Central memory CD4-positive, alpha-beta T cell (primary cell): ENCODE results near the gene PLCB3.
A peak's percentile ranks its signal among the peaks of the same experiment; 100 is the strongest.

Source experiments
- DNase-seq: peaks from one replicate; pipeline ENCODE4 v3.0.0; 2022
- total RNA-seq, 3 experiments: gene quantifications; one replicate each; lab custom pipeline; 2026; lab: John Stamatoyannopoulos, UW

The PLCB3 gene
- 11.2 to 31.6 (median 19.2) reads per million in 3 experiments for total RNA-seq

DNA sequence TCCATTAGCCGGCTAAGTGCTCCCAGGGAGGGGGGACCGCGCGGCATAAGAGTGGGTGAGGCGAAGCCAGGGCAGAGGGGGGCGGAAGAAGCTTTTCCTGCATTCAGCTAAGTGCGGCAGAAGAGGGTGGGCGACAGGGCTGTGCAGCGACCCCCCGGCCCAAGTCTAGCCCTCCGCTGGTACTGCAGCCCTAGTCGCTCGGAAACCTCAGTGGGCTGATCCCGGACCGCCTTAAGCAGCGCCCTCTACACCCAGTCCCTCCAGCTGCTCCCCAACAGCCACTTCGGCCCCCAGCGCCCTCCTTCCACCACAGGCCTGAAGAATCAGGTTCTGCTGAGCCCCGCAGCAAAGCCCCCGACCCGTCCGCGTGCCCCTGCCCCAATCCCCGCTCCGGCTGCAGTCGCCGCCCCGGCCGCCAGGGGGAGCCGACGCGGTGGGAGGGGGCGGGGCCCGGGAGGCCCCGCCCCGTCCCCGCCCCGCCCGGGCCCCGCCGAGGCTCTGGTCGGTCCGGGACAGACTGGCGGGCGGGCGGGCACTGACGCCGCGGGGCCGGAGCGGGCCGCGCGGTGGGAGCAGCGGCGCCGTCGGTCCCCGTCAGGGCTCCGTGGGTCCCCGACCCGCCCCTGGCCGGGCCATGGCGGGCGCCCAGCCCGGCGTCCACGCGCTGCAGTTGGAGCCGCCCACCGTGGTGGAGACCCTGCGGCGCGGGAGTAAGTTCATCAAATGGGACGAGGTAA is at the start of gene PLCB3:
Gene PLCB3 (plus strand): TSS at position 515 of the 737 bp plus-strand sequence. CDS start 120 bp downstream, at position 635.
- peak; percentile 47 for DNase-seq

DNA sequence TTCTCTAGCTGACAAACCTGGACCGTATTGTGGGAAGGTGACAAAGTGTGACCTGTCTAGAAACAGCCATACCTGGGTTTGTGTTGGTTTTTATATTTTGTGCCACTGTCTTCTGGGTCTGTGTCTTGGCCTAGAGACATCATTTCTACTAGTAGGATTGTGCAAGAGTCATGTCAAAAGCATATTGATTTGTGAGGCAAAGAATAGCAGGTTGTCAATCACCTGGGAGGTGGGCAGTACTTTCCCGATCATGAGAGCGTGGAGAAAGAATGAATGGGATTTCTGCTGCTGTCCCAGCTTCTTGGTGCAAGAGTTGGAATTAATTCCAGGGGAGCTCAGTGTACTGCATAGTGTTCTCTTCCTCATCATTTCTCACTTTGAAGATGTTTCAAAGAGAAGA is 49.8 kb upstream of the PLCB3 start:
- no peak for DNase-seq

DNA sequence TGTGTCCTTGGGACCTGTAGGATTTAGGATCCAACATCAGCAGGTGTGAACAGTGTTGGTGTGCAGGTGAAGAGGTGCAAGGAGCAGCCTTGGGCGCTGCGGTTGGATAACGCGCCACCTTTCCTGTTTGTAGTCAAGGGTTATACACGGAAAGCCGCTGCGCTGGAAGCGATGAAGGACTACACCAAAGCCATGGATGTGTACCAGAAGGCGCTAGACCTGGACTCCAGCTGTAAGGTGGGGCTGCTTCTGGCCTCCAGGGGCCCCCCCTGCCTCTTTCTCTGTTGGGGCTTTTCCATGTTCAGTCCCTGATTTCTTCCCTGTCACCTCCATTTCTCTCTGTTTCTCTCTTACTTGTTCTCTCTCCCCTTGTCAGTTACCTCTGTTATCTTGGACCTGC is 48.3 kb upstream of the PLCB3 start:
- DNase-seq = no peak

DNA sequence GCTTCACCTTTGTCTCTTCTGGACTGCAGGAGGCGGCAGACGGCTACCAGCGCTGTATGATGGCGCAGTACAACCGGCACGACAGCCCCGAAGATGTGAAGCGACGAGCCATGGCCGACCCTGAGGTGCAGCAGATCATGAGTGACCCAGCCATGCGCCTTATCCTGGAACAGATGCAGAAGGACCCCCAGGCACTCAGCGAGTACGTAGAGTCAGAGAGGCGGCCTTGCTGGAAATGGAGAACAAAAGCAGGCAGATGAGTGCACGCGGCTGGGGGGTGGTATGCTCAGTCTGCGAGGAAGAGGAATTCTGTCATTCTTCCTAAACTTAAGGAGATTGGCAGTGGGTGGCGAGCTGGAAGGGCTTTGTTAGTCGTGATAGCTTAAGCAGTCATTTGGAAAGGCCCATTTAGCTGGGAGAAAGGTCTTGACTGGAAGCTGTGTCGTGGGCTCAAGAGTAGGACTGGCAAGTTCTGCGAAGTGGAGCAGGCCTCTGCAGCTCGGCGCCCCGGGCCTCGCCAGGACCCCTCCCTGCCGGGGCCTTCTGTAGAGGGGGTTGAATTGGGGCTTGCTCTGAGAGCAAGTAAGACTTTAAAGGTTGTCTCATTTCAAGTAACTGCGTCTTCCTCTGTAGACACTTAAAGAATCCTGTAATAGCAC is 47.8 kb upstream of the PLCB3 start:
- DNase-seq = no peak

DNA sequence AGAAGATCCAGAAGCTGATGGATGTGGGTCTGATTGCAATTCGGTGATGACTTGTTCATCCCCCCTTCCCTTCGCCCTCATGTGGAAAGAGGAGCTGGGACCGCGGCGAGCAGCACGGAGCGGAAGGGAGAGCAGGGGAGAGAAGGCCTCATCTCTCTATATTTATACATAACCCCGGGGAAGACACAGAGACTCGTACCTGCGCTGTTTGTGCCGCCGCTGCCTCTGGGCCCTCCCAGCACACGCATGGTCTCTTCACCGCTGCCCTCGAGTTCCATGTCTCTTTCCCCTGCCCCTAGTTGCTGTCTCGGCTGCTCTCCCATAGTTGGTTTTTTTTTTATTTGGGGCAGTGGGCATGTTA is 47.3 kb upstream of the PLCB3 start:
- no peak for DNase-seq

DNA sequence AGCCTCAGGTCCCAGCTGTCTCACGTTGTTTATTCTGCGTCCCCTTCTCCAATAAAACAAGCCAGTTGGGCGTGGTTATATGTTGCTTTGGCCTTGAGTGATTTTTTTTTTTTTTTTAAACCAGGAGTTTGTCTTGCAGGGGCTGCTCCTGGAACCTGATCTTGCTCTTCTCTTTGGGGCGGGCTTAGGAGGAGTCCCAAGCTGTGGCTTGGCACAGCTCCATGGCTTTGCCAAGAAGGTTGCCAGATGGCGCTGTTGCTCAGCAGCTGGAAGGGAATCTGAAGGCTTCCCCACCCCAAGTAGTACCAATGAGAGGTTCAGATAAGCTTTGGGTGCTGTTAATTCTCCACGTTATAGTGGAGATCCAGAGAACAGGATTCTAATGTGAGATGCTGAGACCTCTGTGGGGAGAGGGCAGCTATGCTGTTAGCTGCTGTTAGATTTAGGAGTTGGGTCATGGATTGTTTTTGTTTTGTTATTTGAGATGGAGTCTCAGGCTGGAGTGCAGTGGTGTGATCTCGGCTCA is 46.8 kb upstream of the PLCB3 start:
- DNase-seq = peak; percentile 83

DNA sequence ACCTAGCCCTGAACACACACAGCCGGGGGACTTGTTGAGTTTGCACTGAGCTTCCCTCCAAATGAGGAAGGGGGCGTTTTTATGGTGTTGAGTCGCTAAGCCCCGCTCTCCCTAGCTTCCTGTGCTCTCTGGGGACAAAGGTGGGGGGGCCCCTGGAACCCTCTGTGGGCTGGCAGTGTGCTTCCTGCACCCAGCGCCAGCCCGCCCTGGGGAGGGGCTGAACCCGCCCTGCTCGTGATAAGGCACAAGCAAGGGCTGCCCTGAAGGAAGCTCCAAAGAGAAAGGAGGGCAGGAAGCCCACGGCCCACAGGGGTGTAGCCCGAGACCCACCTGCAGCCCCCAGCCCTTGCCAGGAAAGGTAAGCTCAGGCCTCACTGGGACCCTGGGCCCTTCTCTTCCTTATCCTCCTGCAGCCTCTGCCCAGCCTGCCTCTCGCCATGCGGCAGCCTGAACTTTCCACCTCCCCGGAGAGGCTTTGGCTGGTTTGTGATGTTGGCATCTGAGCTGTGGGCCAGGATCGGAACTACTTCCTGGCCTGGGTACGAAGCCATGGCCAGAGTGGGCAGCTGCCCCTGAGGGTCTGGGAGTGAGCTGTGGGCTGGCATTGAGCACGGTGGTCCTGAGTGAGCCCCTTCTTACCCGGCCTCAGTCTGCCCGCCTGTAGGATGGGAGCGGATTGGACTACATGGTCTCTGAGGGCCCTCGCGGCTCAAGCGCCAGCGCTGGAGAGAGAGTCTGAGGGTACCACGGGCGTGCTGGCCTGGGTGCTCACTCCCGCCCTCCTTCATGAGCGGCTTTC is 44.7 kb upstream of the PLCB3 start, which contains the start of gene FERMT3:
Gene FERMT3 (plus strand): TSS at position 265 of the 799 bp plus-strand sequence. CDS start 644 bp downstream, outside the sequence.
- DNase-seq = peak; percentile 71

DNA sequence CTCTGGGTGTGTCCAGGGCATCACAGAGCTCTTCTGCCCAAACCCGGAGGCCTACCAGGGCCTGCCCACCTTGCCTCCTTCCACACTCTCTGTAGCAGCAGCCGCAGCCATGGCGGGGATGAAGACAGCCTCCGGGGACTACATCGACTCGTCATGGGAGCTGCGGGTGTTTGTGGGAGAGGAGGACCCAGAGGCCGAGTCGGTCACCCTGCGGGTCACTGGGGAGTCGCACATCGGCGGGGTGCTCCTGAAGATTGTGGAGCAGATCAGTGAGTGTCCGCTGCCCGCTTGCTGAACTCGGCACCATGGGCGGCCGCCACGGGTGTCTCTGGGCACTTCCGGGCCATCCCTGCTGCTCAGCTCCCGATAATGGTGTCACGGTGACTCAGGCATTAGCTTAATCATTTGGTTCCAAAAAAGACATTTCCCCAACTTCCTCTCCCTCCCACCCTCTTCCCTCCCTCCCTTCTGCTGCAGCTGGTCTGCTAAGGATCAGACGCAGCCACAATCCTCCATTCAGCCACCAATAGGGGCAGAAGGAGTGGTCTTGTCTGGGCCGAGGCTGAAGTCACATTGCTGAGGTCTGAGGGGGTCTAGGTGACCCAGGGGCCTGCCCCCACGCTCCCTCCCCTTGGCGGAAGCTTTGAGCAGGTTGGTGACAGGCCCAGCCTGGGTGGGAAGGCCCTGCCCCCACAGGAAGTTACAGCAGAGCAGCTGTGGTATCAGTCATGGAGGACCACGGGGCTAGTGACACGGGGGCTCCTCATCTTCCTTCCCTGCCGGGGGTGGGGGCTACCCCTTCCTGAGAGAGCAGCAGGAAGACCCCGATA is 43.9 kb upstream of the PLCB3 start:
- peak; percentile 68 for DNase-seq

DNA sequence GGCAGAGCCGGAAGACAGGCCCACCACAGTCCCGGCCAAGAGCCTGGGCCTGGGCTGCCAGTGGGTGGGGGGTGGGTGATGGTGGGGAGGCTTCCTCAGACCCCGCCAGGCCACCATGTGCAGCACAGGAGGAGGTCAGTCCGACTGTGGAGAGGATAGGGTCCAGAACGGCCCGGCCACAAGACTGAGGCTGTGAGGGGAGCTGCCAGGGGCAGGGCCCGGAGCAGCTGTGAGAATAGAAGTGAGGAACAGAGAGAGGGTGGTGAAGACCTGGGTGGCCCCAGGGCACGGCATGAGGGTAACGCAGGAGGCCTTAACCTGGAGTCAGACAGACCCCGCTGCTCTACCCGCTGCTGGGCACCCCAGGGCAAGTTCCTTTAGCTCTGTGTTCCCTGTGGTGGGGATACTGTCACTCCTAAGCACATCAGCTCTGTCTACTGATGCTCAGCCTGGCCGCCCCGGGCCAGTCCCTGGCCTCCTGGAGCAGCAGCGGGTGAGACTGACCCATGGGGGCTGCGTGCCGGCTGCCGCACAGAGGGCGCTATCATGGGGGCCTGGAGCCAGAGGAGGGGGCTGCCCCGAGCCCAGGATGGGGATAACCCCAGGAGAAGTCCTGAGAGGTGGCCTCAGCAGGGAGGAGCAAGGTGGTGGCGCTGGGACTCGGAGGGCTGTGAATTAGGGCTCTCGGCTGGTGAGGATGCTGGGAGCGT is 43.1 kb upstream of the PLCB3 start:
- DNase-seq = no peak

DNA sequence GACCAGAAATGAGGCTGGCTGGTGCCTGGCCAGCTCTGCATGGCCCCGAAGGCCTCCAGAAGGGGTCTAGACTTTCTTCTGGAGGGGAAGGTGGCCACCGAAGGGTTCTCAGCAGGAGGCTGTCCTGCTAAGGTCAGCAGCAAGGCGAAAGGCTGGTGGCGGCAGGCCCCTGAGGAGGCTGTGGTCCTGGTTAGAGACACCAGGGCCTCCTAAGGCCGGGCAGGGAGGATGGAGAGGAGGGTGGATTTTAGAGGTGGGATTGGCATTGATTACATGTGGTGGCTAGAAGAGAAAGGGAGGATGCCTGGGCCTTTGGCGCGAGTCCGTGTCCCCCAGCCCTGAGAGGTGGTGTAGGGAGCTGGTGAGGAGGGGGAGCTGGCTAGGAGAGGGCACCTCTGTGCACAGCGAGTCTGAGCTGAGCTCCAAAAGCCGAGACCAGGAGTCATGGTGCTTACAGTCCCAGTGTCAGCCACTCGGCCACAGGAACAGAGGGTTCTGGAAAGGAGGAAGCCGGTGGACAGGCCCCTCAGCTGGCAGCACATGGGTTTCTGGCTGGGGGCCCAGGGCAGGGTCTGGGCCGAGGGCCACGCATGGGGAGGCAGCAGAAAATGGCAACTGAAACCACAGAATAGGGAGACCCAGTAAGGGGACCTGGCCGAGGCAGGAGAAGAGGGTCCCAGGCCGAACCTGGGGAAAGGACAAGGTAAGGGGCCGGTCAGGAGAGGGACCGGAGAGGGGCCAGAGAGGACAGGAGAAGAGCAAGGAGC is 42.4 kb upstream of the PLCB3 start:
- no peak for DNase-seq

DNA sequence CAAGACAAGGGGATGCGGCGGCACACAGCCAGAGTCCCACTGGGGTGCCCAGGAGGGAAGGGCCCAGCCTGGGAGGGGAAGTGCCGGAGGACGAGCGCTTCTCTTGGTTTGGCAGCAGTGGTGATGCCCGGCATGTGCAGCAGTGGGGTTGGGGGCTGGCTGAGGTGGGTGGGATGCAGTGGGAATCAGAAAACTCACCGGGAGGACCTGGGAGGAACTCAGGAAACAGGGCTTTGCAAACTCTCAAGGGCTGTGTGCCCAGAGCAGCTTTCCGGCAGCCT is 41.8 kb upstream of the PLCB3 start:
- DNase-seq = no peak

DNA sequence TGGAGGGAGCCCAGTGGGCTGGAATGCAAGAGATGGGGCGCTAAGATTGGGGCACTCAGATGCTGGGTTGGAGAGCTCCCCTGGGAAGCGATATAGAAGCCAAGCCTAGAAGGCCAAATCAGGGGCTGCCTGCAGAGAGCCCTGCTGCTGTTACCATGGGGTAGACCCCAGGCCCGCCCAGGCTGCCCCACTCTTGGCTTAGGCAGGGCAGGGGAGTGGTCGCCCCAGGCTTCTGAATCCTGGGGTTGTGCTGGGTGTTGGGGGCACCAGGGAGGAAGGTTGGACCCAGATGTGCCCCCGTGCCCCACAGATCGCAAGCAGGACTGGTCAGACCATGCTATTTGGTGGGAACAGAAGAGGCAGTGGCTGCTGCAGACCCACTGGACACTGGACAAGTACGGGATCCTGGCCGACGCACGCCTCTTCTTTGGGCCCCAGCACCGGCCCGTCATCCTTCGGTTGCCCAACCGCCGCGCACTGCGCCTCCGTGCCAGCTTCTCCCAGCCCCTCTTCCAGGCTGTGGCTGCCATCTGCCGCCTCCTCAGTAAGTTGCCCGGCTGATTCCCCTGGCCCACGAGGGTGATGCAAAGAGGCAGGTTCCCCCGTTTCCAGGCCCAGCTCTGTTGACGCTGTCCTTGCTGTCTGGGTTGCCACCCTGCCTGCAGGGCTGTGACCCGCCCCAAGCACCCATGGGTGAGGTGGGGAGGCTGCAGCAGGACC is 40.9 kb upstream of the PLCB3 start:
- DNase-seq = no peak

DNA sequence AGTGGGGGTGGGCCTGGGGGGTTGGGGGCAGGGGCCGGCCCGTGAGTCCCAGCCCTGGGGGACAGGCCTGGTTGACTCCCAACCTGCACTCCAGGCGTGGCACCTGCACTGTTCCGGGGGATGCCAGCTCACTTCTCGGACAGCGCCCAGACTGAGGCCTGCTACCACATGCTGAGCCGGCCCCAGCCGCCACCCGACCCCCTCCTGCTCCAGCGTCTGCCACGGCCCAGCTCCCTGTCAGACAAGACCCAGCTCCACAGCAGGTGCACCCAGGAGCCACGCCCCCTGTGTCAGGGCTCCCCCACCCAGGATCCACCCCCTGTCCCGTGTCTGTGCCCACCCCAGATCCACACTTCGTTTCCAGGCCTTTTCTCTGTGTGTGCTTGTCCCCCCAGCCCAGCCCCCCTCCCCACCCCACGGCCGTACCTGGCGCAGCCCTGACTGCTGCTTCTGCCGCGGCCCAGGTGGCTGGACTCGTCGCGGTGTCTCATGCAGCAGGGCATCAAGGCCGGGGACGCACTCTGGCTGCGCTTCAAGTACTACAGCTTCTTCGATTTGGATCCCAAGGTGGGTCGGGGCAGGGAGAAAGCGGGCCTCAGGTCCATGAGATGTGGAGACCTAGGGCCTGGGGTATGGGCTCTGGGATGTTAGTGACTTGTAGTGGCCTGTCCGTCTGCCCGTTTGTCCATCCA is 40.0 kb upstream of the PLCB3 start:
- DNase-seq = no peak

DNA sequence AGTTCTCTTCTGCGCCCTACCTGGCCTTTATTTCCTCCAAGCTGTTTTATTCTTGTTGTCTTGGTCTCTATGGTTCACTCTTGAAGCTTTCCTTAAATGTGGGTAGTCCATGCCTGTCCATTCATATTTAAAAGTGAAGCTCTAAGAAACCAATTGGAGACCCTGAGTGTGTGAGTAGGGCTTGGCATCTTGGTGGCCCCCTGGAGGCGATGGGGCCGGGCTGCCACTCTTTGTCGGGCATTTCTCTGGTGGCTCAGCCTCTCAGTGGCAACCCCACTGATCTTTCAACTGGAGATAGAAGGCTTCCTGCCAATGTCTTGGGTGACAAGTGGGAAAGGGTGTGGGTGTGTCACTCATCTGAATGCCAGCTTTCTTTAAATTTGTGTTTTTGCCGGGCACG is 34.5 kb upstream of the PLCB3 start:
- no peak for DNase-seq

DNA sequence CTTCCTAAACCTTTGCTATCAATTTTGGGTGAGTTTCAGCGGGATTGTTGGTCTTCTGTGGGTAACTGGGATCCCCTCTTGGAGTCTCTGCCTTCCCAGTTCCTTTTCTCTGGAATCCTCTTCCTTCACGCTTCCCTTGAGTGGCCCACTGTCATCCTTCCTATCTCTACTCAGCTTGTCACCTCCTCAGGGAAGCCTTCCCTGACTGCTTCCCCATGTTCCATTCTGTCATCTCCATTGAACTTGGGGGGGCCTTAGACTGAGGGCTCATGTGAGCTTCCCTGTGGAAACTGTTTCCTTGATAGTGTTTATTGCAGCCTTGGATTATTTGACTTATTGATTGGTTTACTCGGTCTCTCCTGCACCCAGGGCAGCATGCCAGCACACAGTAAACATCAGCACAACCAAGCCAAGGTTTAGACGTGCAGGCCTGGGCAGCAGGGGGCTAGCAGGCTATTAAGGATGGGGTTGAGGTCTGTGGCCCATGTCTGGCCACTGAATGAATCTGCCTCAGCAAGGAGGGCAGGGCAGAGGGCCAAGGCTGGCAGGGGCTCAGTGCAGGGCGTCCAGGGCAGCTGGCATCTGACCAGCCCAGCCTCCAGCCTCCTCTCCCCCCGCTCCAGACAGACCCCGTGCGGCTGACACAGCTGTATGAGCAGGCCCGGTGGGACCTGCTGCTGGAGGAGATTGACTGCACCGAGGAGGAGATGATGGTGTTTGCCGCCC is 32.5 kb upstream of the PLCB3 start:
- no peak for DNase-seq

DNA sequence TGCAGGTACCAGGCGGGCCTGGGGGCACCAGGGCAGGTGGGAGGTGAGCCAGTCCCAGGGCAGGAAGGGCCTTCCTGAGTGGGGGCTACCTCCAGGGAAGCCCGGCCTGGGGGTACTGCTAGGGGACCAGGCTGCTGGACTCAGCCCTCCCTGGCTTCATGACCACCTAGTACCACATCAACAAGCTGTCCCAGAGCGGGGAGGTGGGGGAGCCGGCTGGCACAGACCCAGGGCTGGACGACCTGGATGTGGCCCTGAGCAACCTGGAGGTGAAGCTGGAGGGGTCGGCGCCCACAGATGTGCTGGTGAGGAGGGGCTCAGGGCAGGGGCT is 32.0 kb upstream of the PLCB3 start:
- no peak for DNase-seq

DNA sequence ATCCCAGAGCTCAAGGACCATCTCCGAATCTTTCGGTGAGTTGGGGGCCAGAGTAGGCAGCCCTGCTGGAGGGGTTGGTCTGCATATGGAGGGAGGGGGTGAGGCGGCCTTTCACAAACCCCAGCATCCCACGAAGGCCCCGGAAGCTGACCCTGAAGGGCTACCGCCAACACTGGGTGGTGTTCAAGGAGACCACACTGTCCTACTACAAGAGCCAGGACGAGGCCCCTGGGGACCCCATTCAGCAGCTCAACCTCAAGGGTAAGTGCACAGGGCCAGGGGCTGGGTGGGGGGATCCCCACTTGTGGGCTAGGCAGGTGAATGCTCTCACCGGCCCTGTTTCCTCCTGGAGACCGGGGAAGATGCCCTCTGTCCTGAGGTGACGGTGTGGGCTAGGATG is 31.6 kb upstream of the PLCB3 start:
- no peak for DNase-seq

DNA sequence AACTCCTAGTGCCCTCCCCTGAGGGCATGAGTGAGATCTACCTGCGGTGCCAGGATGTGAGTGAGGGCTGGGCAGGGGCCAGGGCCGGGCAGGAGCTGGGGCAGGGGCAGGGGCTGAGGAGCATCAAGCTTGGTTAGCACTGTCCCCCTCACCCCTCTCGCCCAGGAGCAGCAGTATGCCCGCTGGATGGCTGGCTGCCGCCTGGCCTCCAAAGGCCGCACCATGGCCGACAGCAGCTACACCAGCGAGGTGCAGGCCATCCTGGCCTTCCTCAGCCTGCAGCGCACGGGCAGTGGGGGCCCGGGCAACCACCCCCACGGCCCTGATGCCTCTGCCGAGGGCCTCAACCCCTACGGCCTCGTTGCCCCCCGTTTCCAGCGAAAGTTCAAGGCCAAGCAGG is 31.1 kb upstream of the PLCB3 start:
- DNase-seq = no peak

DNA sequence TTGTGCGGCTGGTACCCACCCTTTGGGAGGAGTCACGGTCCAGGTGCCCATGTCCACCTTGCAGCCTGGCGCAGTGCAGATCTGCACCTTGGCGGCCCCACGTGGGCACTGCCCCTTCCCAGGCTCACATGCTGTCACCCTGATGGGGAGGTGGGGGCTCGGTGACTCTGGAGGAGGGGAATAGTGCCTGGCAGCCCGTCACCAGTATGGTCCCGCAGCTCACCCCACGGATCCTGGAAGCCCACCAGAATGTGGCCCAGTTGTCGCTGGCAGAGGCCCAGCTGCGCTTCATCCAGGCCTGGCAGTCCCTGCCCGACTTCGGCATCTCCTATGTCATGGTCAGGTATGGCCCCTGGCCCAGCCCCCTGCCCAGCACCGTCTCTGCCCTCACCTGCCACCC is 30.5 kb upstream of the PLCB3 start:
- DNase-seq = no peak
